Stimulated activated CD4-positive, alpha-beta T cell treated with anti-CD3 and anti-CD28 coated beads, Interleukin-12 subunit alpha, Interleukin-12 subunit beta, amount 100 ng/mL, for 48 hours (primary cell): Measurements from ENCODE around the gene MSI1.

Experiments used
- DNase-seq, 3 donors: peaks; one replicate each; pipeline ENCODE4 v3.0.0-alpha.2; 2020; ENCODE audit warnings: low read depth in 2 of 3, low spot score in 1 of 3

Gene MSI1

GRCh38 chr12:120377611-120378010 lies 8.6 kb upstream of the MSI1 start:
- DNase-seq, result no peak

DNA sequence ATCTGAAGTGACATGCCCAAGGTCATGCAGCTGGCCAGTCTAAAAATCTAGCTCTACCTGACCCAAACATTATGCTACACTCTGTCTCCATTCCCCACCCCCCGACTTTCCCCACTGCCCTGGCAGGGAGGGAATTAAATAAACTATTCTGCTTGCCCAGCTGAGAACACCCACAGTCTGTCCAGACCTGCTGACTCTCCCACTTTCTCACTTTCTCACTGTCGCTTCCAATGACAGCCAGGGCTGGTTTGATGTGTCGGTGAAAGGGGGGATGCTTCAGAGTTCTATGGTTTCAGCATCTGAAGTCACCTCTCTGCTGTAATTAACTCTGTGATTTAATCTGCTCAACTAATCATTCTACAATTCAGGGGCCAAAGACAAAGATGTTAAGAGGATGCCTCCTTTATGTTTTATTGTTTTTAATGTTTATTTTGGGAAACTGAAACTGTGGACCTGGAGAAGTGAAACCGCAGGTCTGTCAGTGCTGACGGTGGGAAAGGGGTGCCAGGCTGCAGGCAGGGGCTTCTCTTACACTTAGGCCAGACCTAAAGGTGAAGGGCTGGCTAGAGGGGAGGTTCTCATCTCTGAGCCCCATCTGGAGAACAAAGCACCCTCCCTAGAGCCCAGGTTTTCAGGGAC lies 8.1 kb upstream of the MSI1 start:
- no peak for DNase-seq

DNA sequence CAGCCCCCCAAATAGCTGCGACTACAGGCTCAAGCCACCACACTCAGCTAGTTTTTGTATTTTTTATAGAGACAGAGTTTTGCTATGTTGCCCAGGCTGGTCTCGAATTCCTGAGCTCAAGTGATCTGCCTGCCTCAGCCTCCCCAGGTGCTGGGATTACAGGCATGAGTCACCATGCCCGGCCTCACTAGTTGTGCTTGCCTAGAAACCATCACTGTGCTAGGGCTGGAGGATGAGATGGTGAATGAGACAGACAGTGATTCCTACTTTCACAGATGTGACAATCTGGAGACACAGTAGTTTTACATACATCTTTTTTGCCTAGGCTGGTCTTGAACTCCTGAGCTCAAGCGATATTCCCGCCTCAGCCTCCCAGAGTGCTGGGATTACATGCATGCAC lies 7.5 kb upstream of the MSI1 start:
- DNase-seq, result no peak

DNA sequence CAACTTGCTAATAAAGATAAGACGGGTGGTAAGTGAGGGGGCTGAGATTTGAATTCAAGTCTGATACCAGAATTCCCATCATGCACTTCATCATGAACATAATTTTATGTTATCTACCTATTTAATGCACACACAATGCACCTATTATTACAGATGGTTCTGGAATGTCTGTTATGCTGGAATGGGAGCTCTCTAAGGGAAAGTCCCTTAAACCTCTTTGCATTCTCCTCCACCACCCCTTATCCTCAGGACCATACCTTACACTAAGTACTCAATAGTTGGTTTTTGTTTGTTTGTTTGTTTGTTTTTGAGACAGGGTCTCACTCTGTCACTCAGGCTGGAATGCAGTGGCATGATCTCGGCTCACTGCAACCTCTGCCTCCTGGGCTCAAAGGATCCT lies 7.0 kb upstream of the MSI1 start:
- DNase-seq, result no peak

DNA sequence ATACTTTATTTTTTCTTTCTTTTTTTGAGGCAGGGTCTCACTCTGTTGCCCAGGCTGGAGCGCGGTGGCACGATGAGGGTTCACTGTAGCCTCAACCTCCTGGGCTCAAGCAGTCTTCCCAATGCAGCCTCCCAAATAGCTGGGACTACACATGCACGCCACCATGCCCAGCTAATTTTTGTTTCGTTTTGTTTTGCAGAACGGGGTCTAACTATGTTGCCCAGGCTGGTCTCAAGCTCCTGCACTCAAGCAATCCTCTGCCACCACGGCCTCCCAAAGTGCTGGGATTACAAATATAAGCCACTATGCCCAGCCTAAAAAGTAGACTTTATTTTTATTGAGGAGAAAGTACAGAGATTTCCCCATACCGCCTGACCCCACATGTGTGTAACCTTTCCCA lies 4.7 kb upstream of the MSI1 start:
- DNase-seq, result no peak

DNA sequence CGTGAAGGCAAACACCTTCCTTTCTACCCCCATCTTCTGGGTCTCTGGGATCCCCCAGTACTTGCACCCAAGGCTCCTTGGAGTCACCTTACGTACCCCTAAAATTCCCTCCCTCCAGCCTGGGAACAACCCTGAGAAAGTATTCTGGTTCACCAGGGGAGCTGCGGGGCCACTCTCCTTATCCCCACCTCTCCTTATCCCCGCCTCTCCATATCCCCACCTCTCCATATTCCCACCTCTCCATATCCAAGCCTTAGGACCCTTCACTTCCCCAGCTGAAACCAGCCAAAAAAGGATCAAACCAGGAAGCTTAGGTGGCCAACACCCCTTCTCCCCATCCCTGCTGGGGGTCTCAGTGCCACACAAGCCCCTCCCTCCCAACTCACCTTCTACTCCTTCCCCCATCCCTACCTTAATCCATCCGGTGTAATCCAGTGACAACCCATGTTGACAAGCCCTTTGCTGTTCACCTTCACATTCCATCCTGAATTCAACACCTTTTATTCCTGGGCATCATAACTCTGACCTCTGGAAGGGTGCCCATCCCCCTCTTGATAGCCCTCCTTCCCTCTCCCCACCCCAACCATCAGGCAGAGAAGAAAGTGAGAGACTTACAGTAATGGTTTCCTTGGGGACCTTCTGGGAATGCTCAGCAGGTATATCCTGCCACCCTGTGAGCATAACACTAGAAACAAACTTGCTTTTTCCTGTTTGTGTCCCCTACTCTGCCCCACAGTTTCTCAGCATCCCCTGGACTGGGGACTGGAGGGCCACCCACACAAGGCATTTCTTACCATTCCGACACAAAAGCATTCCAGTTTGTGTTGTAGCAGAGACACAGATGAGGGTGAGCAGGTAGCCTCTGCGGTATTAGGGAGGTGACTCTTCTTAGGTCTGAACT lies 1.6 kb upstream of the MSI1 start:
- DNase-seq, result no peak

- no peak for DNase-seq
Measured at GRCh38 chr12:120369603-120370342, 809 bp upstream of the MSI1 start.

DNA sequence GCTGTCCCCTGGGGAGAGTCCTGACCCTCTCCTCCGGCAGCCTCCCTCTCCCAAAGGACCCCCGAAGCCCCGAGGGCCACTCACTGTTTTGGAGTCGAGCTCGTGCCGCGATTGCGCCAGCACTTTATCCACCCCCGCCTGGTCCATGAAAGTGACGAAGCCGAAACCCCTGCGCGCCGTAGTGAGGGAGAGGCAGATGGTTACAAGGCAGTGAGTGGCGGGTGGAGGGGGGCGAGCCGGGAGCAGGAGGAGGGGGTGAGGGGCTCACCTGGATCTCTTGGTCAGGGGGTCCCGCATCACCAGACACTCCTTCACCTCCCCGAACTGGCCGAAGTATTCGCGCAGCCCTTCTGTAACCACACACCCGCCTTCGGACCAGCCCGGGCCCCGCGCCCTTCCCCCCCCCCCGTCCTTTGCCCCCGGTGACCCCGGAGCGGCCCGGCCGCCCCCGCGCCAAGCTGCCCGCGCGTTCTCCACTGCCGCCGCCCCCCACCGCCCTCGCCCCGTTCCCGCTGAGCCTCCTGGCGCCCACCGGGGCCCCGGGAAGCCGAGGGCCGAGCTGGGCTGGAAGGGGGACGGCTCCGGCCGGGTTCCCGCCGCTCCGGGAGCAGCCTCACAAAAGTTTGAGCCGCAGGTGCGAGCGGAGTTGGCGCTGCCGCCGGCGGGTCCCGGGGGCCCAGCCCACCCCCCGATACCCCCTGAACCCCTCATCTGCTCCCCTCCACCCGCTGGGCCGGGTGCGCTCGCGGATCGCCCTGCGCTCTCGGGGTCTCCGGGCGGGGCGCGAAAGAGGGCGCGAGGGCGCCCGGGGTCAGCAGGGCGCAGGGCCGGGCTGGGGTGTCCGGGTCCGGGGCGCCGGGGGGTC lies 808 bp downstream of the MSI1 start:
- peak; percentile 10 to 38 (median 24) for DNase-seq

DNA sequence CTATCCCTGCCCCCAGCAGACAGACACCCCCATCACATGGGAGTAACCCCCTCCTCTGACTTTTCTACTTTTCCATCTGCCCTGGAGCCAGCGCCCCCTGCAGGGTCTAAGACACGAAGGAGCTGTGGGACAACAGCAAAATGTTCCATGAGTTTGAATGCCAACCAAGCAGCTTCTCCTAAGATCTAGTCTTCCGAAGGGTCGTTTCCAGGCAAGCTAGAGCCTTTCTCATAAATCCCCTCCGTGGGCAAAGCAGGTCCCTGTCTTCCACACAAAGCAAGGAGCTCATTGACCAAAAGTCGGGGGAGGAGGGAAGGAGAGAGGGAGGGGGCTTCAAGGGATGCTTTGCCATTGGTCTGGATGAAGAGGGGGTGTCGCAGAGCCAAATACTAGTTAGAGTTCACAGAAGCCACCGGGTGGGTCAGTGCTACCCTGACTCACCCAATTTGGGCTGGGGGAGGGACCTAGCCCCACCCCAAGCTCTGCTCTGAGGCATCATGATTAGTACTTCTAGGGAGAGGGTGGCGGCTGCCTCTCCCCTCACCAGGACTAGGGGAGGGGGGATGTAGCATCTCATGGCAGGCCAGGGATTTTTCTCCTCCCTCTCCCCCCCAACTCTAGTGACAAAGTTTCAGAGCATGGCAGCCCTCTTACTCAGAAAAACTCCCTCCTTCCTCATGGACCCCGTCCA lies 1.6 kb downstream of the MSI1 start:
- no peak for DNase-seq

DNA sequence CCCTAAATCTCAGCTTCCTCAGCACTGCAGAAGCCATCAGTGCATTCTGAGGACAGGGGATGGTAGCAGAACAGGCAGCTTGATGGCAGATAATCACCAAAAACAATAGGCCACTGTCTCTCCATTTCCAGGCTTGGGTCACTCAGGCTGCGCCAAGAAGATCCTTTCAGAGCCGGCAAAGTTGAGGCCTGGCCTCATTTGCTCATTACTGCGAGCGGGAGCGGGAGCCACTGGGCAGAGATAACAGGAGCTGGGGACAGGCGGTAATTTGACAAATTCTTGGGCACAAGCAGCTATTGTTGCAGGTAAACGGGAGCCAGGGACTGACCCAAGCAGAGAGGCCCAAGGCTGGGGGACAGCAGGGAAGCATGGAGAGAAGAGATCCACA lies 2.1 kb downstream of the MSI1 start:
- no peak for DNase-seq

DNA sequence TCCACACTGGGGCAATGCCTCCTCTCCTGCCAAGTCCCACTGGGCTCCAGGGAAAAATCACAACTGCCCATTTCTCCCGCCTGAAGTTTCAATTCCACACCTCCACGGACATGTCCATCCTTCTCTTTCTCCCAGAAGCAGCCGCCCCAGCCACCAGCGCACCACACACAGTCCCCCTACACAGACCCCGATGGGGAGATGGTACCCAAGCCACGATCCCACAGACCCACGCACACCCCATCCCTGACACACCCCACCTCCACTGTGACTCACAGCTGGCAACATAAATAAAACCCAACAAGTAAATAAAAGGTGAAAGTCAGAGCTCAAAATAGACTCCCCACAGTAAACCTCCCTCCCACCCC lies 2.6 kb downstream of the MSI1 start:
- no peak for DNase-seq

GRCh38 chr12:120365675-120366340 lies 3.2 kb downstream of the MSI1 start:
- no peak for DNase-seq

DNA sequence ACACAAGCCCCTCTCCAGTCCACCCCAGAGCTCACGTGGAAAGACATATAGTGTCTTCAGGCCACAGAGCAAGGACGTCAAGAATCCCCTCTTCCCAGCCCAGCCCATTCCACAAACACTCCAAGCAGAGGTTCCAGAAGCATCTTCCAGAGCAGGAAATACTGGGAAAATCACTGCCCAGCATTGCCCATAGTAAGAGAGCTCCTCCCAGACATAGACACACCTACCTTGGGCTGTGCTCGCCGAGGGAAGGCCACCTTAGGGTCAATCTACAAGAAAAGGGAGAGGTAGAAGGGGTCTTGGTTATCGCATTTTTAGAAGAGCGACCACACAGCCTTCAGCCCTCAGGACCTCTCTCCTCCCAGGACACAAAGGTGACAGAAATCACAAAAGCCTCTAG lies 4.5 kb downstream of the MSI1 start:
- DNase-seq, result no peak

DNA sequence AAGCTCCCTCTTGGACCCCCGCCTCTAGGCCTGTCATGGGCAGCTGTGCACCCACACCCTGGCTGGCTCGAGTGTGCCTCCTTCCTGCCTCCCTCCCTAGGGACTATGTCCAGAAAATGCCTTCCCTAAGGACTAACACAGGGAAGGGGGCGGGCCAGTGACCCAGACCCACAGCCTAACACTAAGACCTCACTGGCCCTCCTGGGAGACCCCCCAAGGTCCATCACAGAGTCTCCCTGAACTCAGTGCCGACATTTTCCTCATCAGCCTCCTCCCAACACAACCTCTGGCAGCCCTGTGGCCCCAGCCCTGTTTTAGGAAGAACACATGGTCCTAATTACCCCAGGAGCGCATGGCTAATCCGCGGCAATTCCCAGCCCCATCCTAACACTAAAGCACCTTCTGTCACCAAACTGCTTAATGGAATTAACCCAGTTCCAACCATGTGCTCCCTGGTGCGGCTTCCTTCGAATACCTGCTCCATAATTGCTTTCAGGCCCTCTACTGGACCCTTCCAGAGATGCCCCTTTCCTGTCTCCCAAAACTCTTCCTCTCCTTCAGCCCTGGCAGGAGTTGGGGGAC lies 5.6 kb downstream of the MSI1 start:
- DNase-seq, result no peak

GRCh38 chr12:120362516-120363273 lies 6.3 kb downstream of the MSI1 start:
- no peak for DNase-seq

DNA sequence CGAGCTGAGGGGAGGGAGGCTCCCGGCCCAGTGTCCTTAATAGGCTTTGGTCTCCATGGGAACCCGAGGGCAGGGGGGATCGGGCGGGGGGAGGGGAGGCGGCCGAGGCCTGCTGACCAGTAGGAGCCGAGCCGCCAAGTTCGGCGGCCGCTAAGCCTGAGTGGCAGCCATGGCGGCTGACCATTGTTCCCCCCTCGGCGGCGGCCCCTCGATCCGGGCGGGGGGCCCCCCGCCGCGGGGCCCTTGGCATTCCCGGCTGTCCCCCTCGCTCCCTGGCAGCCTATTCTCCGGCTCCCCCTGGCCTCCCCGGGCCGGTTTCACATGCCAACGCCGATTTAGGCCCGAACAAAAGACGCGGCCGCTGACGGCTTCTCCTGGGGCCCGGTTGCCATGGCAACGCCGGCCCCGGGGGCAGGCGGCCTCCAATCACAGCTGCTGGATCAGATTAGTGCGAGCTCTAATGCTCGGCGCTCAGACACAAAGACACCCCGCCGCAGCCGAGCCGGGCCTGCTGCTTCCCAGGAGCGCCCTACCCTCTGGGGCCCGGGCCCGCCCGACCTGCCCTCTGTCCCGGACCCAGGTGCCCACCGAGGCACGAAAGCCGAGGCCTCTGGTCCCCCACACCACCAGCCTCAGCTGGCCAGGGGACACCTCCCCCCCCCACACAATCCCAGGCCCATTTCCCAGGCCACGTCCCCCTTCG lies 7.3 kb downstream of the MSI1 start:
- DNase-seq, result no peak

GRCh38 chr12:120359128-120359527 lies 9.8 kb downstream of the MSI1 start:
- DNase-seq, result no peak

DNA sequence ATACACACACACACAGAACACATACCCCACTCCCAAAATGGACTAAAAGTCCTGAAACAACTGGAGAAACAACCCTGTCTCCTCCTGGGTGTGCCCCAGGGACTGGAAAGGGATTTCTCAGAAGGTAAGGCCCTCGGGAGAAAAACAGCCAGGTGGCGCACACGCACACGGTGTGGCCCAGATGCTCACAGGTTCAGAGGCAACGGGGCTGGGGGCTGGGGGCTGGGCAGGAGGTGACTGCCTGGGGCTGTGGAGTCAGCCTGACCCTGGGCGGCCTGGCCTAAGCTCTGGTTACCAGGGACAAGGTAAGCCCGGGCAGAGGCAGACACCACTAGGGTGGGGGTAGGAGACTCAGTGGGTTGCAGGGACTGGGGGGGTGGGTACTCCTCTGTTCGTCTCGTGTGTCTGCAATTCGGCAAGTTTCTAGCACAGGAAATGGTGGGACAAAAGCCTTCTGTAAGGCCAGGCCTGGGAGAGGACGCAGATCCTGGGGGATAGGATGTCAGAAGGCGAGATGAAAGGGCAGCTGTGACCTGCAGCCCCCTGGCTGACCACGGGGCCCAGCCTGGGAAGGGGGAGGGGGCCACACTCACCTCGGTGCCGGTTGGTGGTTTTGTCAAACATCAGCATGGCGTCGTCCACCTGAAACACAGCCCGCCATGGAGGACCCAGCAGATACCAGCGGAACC lies 10.4 kb downstream of the MSI1 start:
- DNase-seq, result no peak
